ENCODE results near the gene PCA3.

- TF ChIP-seq RAD21 (IDR thresholded peaks at IDR 0.05; ENCODE audit: low read depth) (no peak), CREB1 (IDR thresholded peaks at IDR 0.05; ENCODE audit: low read depth) (no peak), YY1 (IDR thresholded peaks at IDR 0.05; ENCODE audit: low read depth) (no peak), TAF1 (IDR thresholded peaks at IDR 0.05; ENCODE audit: low read depth) (no peak), CEBPB (IDR thresholded peaks at IDR 0.05) (no peak), EGR1 (IDR thresholded peaks at IDR 0.05) (no peak), EP300 (IDR thresholded peaks at IDR 0.05; ENCODE audit: borderline replicate concordance) (no peak), TEAD4 (IDR thresholded peaks at IDR 0.05) (no peak)
- TF ChIP-seq, protein P1, sequence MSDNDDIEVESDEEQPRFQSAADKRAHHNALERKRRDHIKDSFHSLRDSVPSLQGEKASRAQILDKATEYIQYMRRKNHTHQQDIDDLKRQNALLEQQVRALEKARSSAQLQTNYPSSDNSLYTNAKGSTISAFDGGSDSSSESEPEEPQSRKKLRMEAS (IDR thresholded peaks at IDR 0.05): no peak
- TF ChIP-seq, protein P2, sequence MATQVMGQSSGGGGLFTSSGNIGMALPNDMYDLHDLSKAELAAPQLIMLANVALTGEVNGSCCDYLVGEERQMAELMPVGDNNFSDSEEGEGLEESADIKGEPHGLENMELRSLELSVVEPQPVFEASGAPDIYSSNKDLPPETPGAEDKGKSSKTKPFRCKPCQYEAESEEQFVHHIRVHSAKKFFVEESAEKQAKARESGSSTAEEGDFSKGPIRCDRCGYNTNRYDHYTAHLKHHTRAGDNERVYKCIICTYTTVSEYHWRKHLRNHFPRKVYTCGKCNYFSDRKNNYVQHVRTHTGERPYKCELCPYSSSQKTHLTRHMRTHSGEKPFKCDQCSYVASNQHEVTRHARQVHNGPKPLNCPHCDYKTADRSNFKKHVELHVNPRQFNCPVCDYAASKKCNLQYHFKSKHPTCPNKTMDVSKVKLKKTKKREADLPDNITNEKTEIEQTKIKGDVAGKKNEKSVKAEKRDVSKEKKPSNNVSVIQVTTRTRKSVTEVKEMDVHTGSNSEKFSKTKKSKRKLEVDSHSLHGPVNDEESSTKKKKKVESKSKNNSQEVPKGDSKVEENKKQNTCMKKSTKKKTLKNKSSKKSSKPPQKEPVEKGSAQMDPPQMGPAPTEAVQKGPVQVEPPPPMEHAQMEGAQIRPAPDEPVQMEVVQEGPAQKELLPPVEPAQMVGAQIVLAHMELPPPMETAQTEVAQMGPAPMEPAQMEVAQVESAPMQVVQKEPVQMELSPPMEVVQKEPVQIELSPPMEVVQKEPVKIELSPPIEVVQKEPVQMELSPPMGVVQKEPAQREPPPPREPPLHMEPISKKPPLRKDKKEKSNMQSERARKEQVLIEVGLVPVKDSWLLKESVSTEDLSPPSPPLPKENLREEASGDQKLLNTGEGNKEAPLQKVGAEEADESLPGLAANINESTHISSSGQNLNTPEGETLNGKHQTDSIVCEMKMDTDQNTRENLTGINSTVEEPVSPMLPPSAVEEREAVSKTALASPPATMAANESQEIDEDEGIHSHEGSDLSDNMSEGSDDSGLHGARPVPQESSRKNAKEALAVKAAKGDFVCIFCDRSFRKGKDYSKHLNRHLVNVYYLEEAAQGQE (IDR thresholded peaks at IDR 0.05; ENCODE audit: low read depth): no peak
- TF ChIP-seq, protein P3, sequence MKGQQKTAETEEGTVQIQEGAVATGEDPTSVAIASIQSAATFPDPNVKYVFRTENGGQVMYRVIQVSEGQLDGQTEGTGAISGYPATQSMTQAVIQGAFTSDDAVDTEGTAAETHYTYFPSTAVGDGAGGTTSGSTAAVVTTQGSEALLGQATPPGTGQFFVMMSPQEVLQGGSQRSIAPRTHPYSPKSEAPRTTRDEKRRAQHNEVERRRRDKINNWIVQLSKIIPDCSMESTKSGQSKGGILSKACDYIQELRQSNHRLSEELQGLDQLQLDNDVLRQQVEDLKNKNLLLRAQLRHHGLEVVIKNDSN (IDR thresholded peaks at IDR 0.05): no peak
Observed at GRCh38 chr9:76799473-76799872, 35.2 kb downstream of the PCA3 start.
